Measurements from ENCODE around the gene PRDM15. TPM values are rescaled to one million over a fixed set of nuclear protein-coding genes. Genes with fewer than 3 reads are reported as not detected.

The PRDM15 gene
- total RNA-seq, 4 donors from 2014 or later: 4.7 to 9.2 (median 5.4) TPM

DNA sequence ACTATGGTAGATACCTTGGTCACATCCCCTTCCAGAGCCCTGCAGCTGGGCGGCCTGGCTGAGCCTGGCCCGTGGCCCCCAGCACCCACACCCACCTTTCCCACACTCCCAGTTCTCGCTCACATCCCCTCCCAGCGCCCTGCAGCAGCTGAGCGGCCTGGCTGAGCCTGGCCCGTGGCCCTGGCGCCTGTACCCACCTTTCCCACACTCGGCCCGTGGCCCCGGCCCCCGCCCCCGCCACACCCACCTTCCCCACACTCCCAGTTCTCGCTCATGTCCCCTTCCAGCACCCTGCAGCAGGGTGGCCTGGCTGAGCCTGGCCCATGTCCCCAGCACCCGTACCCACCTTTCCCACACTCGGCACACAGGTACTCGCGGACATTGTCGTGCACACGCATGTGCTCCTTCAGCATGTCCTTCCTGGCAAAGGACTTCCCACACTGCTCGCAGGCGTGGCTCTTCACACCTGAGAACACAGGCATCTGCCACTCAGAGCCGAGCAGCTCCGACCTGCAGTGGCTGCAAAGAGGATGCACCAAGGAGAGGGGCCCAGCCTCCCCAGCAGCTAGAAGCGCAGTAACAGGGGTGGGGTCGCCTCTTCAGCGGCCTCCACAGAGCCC is 59.8 kb downstream of the PRDM15 start:
- intact Hi-C loops (cut with DNase I): loop anchor here (5.0 kb wide), 1 partner anchor 207 kb away; no protein-coding TSS in a partner anchor
- Histone ChIP-seq H3K27me3 (no peaks in the 10 kb centered on the region), H3K4me1 (peaks cover 0 to 8% (median 0%) of the 10 kb centered on the region in 3 donors), H3K27ac (no peak overlapping the region), H3K9me3 (no peaks in the 10 kb centered on the region), H3K4me3 (no peak overlapping the region), H3K36me3 (peaks cover 0 to 73% (median 0%) of the 10 kb centered on the region in 3 donors)
- DNase-seq: no peak
- TF ChIP-seq, protein P1, sequence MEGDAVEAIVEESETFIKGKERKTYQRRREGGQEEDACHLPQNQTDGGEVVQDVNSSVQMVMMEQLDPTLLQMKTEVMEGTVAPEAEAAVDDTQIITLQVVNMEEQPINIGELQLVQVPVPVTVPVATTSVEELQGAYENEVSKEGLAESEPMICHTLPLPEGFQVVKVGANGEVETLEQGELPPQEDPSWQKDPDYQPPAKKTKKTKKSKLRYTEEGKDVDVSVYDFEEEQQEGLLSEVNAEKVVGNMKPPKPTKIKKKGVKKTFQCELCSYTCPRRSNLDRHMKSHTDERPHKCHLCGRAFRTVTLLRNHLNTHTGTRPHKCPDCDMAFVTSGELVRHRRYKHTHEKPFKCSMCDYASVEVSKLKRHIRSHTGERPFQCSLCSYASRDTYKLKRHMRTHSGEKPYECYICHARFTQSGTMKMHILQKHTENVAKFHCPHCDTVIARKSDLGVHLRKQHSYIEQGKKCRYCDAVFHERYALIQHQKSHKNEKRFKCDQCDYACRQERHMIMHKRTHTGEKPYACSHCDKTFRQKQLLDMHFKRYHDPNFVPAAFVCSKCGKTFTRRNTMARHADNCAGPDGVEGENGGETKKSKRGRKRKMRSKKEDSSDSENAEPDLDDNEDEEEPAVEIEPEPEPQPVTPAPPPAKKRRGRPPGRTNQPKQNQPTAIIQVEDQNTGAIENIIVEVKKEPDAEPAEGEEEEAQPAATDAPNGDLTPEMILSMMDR (IDR thresholded peaks at IDR 0.05): no peak
- no peak for TF ChIP-seq POLR2A (IDR thresholded peaks at IDR 0.05)
- WGBS, 2 donors: 85 to 93% methylated on average over 13 to 23 of the region's 26 CpGs

DNA sequence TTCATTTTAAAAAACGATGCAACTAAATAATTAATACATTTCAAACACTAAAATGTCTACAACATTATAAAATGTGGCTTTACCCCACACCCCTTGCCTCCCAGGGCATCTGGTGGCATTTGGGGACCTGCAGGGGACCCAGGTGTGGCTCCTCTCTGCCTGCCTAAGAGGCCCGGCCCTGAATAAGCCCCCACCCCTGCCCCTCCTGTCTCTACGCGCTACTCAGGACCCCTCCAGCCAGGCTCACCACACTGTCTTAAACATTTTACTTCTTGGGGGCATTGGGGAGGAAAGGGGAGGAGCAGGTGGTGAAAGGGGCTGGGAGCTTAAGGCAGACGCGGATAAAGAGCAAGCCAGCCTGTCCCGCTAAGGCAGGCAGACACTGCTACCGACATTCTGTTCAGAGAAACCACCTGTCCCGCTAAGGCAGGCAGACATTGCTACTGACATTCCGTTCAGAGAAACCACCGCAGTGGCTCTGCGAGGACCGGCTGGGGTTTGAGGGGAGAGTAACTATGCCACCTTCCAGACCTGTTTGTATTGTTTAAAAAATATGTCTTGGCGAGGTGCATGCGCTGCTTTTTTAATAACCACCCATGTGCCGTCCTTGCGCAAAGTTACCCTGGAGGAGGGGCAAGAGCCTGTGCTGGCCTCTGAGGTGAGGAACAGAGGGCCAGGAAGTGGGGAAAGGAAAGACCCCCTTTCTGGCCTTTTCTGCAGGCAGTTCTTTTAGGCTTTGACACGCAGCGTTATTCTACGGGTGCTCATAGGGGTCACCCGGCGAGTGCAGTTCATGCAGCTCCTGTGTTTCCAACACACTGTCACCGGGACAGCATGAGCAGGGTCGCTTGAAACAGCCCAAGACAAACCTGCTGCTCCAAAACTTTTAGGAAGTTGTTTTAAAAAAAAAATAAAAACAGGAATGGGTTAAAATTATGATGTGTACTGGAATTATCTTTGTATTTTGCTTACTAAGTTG is 61.0 kb downstream of the PRDM15 start:
- Histone ChIP-seq H3K27ac (no peak overlapping the region), H3K36me3 (peaks cover 0 to 71% (median 0%) of the 10 kb centered on the region in 3 donors), H3K9me3 (no peaks in the 10 kb centered on the region), H3K27me3 (no peaks in the 10 kb centered on the region), H3K4me1 (peaks cover 0 to 8% (median 0%) of the 10 kb centered on the region in 3 donors), H3K4me3 (no peak overlapping the region)
- no peak for TF ChIP-seq POLR2A (IDR thresholded peaks at IDR 0.05)
- TF ChIP-seq, protein P1 (IDR thresholded peaks at IDR 0.05): no peak
- 89 to 90% methylated on average over 19 of the region's 24 CpGs for WGBS, 2 donors
- DNase-seq: no peak
- intact Hi-C loops (cut with DNase I): loop anchor here (5.0 kb wide), 1 partner anchor 206 kb away; no protein-coding TSS in a partner anchor

DNA sequence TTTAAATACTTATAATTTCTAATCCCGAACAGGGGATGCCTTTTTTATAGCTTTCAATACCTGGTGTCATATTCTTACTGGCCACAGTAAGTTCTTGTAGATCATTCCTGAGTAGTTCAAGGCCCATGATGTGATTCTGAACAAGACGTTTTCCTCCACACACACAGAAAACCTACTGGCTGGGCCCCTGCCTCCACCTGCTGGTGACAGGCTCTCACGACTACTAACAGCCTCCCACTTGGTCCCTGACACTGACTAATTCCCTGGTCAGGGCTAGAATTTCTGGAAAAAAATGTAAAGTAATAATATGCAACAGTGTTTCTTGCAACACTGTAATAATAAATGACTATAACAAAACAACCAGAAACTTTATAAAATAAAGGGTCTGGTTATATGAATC is 61.9 kb downstream of the PRDM15 start:
- DNase-seq: no peak
- Histone ChIP-seq H3K4me3 (no peak overlapping the region), H3K27ac (peak overlapping the region in 2 of 4 donors; percentile 6 to 30), H3K27me3 (no peaks in the 10 kb centered on the region), H3K9me3 (no peaks in the 10 kb centered on the region), H3K4me1 (peaks cover 0 to 8% (median 0%) of the 10 kb centered on the region in 3 donors), H3K36me3 (peaks cover 0 to 72% (median 0%) of the 10 kb centered on the region in 3 donors)
- intact Hi-C loops (cut with DNase I): loop anchor here (5.0 kb wide), 1 partner anchor 205 kb away; no protein-coding TSS in a partner anchor
- TF ChIP-seq, protein P1 (IDR thresholded peaks at IDR 0.05): peak; percentile 23 to 88 (median 80)
- no peak for TF ChIP-seq POLR2A (IDR thresholded peaks at IDR 0.05)
- WGBS, 2 donors: 7 to 10% methylated on average over 3 of the region's 3 CpGs

DNA sequence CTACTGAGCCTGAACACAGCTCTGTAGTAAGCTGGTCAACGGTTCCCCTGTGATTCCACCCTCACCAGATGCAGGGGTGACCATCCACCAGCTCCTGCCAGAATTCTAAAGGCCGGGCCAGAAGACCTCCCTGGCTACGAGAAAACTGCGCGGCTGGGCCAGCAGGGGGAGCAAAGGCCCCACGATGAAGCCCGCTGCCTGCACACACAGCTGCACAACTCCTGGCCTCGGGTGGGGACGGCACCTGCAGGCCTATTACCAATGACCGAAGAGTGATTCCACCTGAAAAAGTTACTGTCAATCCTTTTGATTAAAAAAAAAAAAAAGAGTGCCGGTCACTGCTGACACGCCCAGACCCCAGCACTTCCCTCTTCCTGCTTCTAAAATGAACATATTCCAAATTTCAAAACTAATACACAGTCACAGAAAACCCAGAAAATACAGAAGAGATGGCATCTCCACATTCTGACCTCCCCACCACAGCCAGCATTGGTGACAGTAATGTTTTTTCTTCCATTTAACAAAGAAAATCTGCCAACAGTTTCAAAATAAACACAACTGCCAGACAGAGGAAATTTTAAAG is 62.5 kb downstream of the PRDM15 start:
- Histone ChIP-seq H3K9me3 (no peaks in the 10 kb centered on the region), H3K4me3 (no peak overlapping the region), H3K4me1 (peaks cover 0 to 8% (median 0%) of the 10 kb centered on the region in 3 donors), H3K27me3 (no peaks in the 10 kb centered on the region), H3K27ac (peak overlapping the region in 2 of 4 donors; percentile 6 to 30), H3K36me3 (peaks cover 0 to 70% (median 0%) of the 10 kb centered on the region in 3 donors)
- no peak for DNase-seq
- intact Hi-C loops (cut with DNase I): loop anchor here (5.0 kb wide), 1 partner anchor 204 kb away; no protein-coding TSS in a partner anchor
- no peak for TF ChIP-seq POLR2A (IDR thresholded peaks at IDR 0.05)
- TF ChIP-seq, protein P1 (IDR thresholded peaks at IDR 0.05): peak in 5 of 6 experiments; percentile 67 to 72 (median 70)
- 25 to 34% methylated on average over 5 to 9 of the region's 12 CpGs for WGBS, 2 donors

Data from esophagus squamous epithelium (tissue), 5 donors.